Kidney tubule cell (primary cell): ENCODE data around the gene NKG7.

Source experiments
- DNase-seq: peaks from one replicate; pipeline ENCODE4 v3.0.0-alpha.2; 2018; ENCODE audit warnings: low spot score

Gene NKG7

DNA sequence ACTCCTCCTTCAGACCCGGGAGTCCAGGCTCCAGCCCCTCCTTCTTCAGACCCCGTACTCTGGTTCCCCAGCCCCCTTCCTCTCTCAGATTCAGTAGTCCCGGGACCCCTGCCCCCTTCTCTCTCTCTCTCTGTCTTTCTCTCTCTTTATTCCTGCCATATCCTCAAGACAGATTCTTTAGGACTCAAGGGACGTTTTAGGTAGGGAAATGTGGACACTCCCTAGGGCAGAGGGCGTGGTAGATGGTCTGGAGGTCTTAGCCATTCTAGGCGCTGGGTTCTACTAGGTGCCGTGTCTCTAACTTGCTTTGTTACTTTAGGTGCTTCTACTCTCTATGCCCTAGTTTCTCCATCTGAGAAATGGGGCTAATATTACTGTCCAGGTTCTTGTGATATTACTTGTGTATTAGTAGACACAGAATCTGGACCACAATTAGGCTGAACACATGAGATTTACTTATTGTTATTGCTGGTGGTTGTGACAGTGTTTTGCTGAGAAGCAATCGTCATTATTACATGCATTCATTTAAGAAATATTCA lies 18.7 kb upstream of the NKG7 start:
- no peak for DNase-seq

- DNase-seq = no peak
These were observed 16.7 kb upstream of the NKG7 start for GRCh38 chr19:51389143-51389542.

DNA sequence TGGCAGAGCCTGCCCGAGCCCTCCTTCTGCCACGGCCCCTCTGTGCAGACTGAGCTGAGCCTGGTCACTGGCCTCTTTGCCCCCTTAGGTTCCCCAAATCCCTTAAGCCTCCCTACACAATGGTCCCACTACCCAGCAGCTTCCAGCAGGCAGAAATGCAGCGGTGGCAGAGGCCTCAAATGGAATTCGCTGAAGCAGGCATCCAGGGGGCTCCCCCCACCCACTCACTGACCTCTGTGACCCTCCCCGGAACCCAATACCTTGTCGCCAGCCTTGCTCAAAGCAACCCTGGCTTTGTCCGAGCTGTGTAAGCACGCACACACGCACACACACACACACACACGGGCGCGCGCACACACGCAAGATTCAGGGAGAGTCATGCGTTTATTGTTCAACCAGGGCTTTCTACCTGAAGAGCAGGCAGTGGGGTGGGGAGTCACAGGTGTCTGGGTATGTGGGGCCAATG lies 15.5 kb upstream of the NKG7 start, which contains the start of gene LIM2:
LIM2 (minus strand) TSS at position 51 of the 466 bp plus-strand sequence. CDS start 531 bp downstream, outside the sequence.
- DNase-seq = no peak

DNA sequence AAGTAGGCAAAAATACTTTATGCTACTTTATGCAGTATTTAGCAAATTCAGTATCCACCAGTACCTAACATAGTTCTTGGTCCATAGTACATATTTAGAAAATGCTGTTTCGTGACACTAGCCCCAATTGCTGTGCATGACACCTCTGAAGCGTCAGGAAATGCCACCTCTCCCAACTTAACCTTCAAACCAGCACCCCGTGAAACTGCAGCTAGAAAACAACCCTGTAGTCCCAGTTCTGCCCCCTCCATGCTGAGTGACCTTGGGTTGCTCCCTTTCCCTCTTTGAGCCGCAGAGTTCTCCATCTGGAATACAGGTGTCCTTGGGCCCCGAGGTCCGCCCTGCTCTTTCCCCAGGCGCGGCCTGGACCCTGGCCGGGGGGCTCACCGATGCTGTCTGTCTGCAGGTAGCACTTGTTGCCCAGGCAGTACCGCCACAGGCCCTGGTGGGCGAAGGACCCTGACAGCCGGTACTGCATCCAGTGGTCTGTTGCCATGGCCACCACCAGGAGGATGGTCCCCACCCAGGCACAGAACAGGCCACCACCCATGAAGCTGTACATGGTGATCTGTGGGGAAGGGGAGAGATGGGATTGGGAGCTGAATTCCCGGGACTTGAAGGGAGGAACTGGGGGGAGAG lies 14.5 kb upstream of the NKG7 start:
- no peak for DNase-seq

DNA sequence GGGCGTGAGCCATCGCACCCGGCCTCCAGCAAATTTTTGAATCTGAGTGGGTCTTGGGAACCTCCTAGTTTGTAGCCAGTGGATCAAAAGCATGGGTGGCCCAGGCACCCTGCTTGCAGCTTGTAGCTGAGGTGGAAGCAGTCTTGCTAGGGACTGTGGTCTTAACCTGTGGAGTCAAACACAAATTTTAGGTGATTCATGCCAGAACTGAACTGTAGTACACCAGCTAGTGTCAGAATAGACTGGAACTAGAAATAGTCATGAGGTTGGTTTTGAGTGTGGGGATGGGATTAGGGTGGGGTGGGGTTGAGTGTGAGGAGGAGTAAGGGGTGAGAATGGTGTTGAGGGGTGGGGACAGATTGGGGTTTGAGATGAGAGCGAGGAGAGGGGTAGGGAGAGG lies 9.6 kb upstream of the NKG7 start:
- DNase-seq = no peak

- no peak for DNase-seq
These were observed 7.9 kb upstream of the NKG7 start for GRCh38 chr19:51380379-51380778.

DNA sequence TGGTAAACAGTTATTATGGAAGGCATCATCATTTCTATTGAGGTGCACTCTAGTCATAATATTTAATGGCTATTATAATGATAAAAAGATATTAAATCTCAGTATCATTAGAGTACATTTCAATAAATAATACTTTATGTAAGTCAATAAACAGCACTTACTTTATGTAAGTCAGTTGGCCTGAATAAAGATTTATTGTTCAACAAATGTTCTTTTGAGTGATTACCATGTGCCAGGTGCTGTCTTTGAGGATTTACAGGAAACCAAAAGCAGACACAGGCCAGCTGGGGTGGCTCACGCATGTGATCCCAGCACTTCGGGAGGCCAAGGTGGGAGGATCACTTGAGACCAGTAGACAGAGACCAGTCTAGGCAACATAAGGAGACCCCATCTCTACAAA lies 5.0 kb upstream of the NKG7 start:
- DNase-seq = no peak

- no peak for DNase-seq
These were observed 3.2 kb upstream of the NKG7 start for GRCh38 chr19:51375504-51376221.

GRCh38 chr19:51372021-51372648 lies 319 bp downstream of the NKG7 start:
- no peak for DNase-seq

GRCh38 chr19:51371186-51371690 lies 1.2 kb downstream of the NKG7 start:
- no peak for DNase-seq

GRCh38 chr19:51370230-51370629 lies 2.2 kb downstream of the NKG7 start:
- no peak for DNase-seq

DNA sequence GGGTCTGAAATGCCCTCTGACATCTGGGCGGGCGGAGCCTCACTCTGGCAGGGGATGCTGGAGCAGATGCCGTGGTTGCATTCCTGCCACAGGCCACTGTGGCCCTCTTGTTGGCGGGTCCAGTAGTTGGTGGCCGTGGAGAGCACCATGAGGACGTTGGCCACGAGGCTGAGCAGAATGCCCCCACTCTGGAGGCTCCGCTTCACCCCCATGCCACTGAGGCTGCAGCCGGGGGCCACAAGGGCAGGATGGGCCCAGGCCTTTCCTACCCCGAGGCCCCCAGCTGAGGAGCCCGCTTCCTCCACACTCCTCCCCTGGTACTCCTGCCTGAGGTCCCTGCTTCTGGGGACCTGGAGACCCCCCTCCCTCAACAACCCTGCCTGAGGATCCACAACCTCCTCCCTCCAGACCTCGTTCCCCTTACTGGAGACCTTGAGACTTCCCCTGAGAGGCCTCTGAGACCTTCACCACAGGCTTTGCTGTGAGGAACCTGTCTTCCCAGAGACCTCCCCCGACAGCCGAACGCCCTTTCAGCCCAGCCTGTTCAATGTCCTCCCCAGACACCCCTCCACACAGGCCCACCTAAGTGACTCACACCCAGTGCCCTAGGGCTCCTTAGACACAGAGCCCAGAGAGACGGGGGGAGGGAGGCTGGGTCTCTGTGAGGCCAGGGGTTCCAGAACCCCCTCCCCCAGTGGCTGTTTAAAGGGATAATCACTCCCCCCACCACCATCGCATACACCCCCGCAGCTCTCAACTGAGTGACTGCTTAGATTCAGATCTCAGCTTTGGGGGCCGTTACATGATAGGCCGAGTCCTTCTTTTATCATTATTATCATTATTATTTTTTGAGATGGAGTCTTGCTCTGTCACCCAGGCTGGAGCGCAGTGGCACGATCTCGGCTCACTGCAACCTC lies 3.8 kb downstream of the NKG7 start, which contains the start of gene CLDND2:
CLDND2 (minus strand) TSS at position 638 of the 917 bp plus-strand sequence; CDS start at position 212, 426 bp downstream.
- DNase-seq = no peak

DNA sequence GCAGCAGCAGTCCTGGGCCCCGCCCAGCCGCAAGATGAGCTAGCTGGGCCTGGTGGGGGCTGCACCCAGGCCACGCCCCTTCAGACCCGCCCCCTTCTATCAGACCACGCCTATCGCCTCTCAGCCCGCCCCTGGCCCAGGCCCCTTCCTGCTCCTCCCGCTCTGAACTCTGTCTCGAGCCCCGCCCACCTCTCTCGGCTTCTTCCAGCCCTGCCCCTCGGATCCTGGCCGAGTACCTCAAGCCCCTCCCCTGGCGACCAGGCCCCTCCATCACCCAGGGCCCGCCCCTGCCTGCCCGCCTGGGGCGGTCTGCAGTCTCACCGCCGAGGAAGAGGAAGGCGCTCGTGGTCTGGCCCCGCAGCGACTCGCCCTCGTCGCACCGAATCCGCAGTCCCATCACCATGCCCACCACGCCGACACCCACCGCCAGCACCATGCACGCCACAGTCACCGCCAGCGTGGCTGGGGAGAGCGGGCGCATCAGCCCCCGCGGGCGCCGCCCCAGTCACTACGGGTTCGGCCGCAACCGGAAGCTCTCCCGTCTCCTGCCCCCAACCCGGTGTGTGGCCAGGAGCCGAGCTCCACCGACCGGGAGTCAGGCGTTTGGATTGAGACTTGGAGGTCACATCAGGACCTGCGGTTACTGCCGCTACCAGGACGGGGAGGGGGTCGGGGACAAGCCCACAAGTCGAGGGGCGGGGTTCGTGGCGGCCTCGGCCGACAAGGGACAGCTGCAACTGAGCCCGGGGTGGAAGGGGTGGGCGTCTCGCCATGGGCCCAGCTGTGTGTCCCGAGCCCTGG lies 4.7 kb downstream of the NKG7 start:
- peak; percentile 98 for DNase-seq

GRCh38 chr19:51367255-51367564 lies 5.2 kb downstream of the NKG7 start:
- DNase-seq = no peak

GRCh38 chr19:51366389-51367254 lies 5.8 kb downstream of the NKG7 start:
- DNase-seq = peak; percentile 98

DNA sequence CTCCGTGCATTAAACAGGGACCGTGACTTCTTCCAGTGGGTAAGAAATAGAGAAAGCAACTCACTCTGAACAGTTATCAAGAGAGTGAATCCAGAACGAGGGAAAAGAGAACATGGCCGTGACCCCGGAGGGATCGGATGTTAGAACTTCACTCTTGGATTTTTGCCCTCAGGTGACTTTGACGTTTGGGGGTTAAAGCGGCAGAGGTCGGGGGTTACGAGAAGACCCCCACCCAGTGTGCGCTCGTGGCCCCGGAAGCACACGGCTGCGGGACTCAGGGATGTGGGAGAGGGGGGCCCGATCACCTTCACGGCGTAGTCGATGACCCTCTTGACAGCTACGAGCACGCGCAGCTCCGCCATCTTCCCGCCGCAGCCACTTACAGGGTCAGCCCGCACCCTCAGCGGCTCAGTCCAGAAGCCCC lies 6.5 kb downstream of the NKG7 start, which contains the start of gene ETFB:
ETFB (minus strand) TSS at position 424 of the 424 bp plus-strand sequence; CDS start at position 362, 62 bp downstream.
- DNase-seq = no peak

DNA sequence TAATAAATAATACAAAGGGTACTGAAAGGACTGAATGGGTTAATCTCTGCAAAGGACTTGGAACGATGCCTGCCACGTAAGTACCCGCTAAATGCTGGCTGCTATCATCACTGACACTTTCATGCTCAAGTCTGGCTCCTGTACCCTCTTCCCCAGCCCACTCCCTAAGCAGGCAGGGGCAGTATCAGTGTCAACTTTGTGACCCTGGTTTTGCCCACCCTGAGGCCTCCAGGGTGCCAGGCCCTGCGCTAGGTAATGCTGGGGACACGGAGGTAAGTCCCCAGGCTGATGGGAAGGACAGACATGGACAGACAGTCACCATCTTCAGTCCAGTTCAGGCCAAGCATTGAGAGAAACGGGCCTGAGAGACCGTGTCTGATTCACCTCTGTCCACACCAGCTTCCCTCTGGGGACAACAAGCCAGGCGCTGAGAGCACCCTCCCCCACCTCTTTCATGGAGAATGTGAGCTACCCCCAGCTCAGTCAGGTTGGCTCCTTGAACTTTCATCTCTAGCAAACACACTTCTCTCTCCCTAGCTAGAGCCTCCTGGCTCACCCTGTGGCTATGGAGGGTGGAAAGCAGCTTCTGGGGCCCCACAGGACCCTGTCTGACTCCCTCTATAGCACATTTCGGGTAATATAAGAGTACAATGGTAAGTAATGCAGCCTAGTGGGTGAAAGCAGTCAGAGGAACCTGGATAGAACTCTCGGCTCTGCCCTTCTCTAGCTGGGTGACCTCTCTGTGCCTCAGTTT lies 7.1 kb downstream of the NKG7 start:
- peak; percentile 45 for DNase-seq

GRCh38 chr19:51364200-51365106 lies 8.0 kb downstream of the NKG7 start:
- no peak for DNase-seq
